Adrenal gland (tissue), 12 donors: ENCODE data around the gene KLK6. TPM values are rescaled to one million over a fixed set of nuclear protein-coding genes. Genes with fewer than 3 reads are reported as not detected.
"Not testable (repeated sequence)": the region's sequence is repeated elsewhere in the genome, so short reads cannot be mapped to it uniquely, and the experiment has no call there.

ENCODE experiments used
- DNase-seq, 7 donors: peaks; one replicate each; pipeline ENCODE4 v3.0.0-alpha.2; 2019 to 2020
- H3K27ac ChIP-seq, 5 donors: fragments of 200-600 bp; sonication (generic) in 4 of 5; 1 replicate in 3 of 5; 2 replicates in 2 of 5; pipeline versions ENCODE4 v1.5.1 to v1.8.0; 2016 to 2020; ENCODE audit warnings: mild to moderate bottlenecking in 1 of 5
- H3K27me3 ChIP-seq: fragments of 200-600 bp; 2 replicates; pipeline ENCODE4 v1.8.0; 2021
- H3K36me3 ChIP-seq, 2 donors: fragments of 200-600 bp; replicated peaks in 1 of 2; 1 replicate in 1 of 2; 2 replicates in 1 of 2; pipeline versions ENCODE4 v1.5.1 to v1.8.0; 2018 to 2022
- H3K4me1 ChIP-seq, 2 donors: fragments of 200-600 bp; replicated peaks in 1 of 2; 1 replicate in 1 of 2; 2 replicates in 1 of 2; pipeline versions ENCODE4 v1.5.1 to v1.8.0; 2018 to 2021
- H3K4me3 ChIP-seq, 4 donors: fragments of 200-600 bp; sonication (generic) in 3 of 4; one replicate each; pipeline ENCODE4 v1.5.1; 2016 to 2018
- H3K9me3 ChIP-seq, 3 donors: fragments of 200-600 bp; sonication (generic) in 1 of 3; replicated peaks in 1 of 3; 1 replicate in 2 of 3; 2 replicates in 1 of 3; pipeline versions ENCODE4 v1.5.1 to v1.8.0; 2016 to 2021
- POLR2A ChIP-seq, 2 donors: fragments of 450-650 bp; IDR thresholded peaks; one replicate each; pipeline ENCODE4 v1.6.1; 2017; ENCODE audit warnings: antibody characterized with exemption in 2 of 2, mild to moderate bottlenecking in 2 of 2, moderate library complexity in 1 of 2
- WGBS, 4 donors: extraction: QIAGEN DNeasy Blood & Tissue Kit in 2 of 4; methylation state at CpG; one replicate each; pipeline versions ENCODE4 v1.1.5 to v1.1.7; 2013 to 2017; 5-methylcytosine and 5-hydroxymethylcytosine counted together
- intact Hi-C, 2 donors: fragments of 100-400 bp; cut with DNase I; formaldehyde crosslinking; loops; one replicate each; pipeline versions ENCODE4 v1.14.1 to v1.15.0; 2022 to 2023
- polyA plus RNA-seq, 3 donors: library from polyadenylated mRNA; stranded (reverse); fragments of 200-250 nt in 2 of 3; fragments of 350-450 nt in 1 of 3; fragmentation: Illumina TruSeq in 1 of 3; extraction: RNeasy Lipid Tissue Mini Kit (QIAGEN cat#74804) in 1 of 3; gene quantifications; one replicate each; pipeline ENCODE4 v1.2.3, GENCODE V29; 2013 to 2014
- total RNA-seq, 9 donors: library from RNA; depleted of rRNA in 4 of 9; stranded (reverse); fragments of >200 nt in 4 of 9; fragments of 120-200 nt in 1 of 9; fragmentation: NEBNext Ultra II Directional in 1 of 9; extraction: Animal tissue kit (Norgen Biotek cat#: 25700) in 1 of 9; gene quantifications; one replicate each; pipeline versions ENCODE4 v1.1.0 to v1.2.4, GENCODE V29; 2013 to 2023
- TF ChIP-seq, protein P1 (sequence below), 6 experiments: fragments of 450-650 bp in 4 of 6; fragments of 200-600 bp in 2 of 6; sonication (generic) in 1 of 6; IDR thresholded peaks; 1 replicate in 5 of 6; 2 replicates in 1 of 6; pipeline versions ENCODE4 v1.5.1 to v1.8.0; 2016 to 2021; ENCODE audit warnings: antibody characterized with exemption in 6 of 6, mild to moderate bottlenecking in 2 of 6, moderate library complexity in 1 of 6
- donor health status: healthy with polysubstance abuse.
- donor health status: Bipolar disorder and iron deficiency.
- donor health status: DM: yes; HTN: yes; CAD: no.
- donor health status: DM: no; HTN: no; CAD: no.
- donor health status: DM: no; HTN: no; CAD: no.
- donor health status: DM: yes; HTN: yes; CAD: no.

Gene KLK6
- total and polyA plus RNA-seq, 12 donors: not detected

DNA sequence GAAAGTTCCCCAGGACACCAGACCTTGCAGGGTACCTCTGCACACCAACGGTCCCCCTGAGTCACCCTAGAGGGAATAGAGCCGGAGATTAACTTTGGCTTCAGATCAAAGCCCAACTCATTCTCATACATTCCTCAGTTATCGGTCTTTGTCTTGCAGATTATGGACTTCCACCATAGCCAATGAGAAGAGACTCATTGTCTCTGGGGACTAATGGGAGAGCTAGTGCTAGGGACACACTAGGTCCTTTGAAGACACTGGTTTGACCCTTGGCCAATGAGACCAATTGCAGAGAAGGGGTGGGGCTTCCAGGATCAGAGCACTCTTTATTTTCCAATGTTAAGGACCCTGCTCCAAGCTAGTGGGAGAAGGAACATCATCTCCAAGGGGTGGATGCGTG is 8.2 kb upstream of the KLK6 start:
- DNase-seq: no peak
- Histone ChIP-seq H3K27me3 (peaks cover 8% of the 10 kb centered on the region), H3K36me3 (no peaks in the 10 kb centered on the region), H3K27ac (no peak overlapping the region), H3K4me3 (no peak overlapping the region), H3K9me3 (no peaks in the 10 kb centered on the region), H3K4me1 (no peaks in the 10 kb centered on the region)
- WGBS, 4 donors: 61 to 75% (median 64%) methylated on average over 4 of the region's 4 CpGs
- TF ChIP-seq, protein P1, sequence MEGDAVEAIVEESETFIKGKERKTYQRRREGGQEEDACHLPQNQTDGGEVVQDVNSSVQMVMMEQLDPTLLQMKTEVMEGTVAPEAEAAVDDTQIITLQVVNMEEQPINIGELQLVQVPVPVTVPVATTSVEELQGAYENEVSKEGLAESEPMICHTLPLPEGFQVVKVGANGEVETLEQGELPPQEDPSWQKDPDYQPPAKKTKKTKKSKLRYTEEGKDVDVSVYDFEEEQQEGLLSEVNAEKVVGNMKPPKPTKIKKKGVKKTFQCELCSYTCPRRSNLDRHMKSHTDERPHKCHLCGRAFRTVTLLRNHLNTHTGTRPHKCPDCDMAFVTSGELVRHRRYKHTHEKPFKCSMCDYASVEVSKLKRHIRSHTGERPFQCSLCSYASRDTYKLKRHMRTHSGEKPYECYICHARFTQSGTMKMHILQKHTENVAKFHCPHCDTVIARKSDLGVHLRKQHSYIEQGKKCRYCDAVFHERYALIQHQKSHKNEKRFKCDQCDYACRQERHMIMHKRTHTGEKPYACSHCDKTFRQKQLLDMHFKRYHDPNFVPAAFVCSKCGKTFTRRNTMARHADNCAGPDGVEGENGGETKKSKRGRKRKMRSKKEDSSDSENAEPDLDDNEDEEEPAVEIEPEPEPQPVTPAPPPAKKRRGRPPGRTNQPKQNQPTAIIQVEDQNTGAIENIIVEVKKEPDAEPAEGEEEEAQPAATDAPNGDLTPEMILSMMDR (IDR thresholded peaks at IDR 0.05): no peak
- no peak for TF ChIP-seq POLR2A (IDR thresholded peaks at IDR 0.05)
- intact Hi-C loops: no loop called here

DNA sequence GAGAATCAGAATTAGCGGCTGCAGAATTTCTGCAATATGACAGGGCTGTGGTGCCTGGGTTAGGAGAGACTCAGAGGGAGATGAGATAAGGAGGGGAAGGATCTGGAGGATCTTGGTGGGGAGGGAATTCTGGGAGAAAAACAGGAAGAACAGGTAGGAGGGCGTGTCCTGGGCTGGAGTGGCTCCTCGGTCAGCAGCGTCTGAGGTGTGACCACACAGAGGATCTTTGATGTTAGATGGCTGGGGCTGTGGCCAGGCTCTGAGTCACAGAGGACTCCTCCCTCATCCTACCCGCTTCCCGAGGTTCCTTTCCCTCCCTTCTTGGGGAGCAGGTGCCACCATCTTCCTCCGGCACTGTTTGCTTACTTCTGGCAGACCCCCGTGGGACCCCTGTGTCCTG is 6.4 kb upstream of the KLK6 start:
- Histone ChIP-seq H3K4me3 (no peak overlapping the region), H3K36me3 (no peaks in the 10 kb centered on the region), H3K27ac (no peak overlapping the region), H3K9me3 (no peaks in the 10 kb centered on the region), H3K27me3 (peaks cover 8% of the 10 kb centered on the region), H3K4me1 (no peaks in the 10 kb centered on the region)
- TF ChIP-seq POLR2A (IDR thresholded peaks at IDR 0.05): no peak
- TF ChIP-seq, protein P1 (IDR thresholded peaks at IDR 0.05): no peak
- 16 to 29% (median 28%) methylated on average over 6 to 8 of the region's 8 CpGs for WGBS, 4 donors
- intact Hi-C loops: no loop called here
- no peak for DNase-seq

DNA sequence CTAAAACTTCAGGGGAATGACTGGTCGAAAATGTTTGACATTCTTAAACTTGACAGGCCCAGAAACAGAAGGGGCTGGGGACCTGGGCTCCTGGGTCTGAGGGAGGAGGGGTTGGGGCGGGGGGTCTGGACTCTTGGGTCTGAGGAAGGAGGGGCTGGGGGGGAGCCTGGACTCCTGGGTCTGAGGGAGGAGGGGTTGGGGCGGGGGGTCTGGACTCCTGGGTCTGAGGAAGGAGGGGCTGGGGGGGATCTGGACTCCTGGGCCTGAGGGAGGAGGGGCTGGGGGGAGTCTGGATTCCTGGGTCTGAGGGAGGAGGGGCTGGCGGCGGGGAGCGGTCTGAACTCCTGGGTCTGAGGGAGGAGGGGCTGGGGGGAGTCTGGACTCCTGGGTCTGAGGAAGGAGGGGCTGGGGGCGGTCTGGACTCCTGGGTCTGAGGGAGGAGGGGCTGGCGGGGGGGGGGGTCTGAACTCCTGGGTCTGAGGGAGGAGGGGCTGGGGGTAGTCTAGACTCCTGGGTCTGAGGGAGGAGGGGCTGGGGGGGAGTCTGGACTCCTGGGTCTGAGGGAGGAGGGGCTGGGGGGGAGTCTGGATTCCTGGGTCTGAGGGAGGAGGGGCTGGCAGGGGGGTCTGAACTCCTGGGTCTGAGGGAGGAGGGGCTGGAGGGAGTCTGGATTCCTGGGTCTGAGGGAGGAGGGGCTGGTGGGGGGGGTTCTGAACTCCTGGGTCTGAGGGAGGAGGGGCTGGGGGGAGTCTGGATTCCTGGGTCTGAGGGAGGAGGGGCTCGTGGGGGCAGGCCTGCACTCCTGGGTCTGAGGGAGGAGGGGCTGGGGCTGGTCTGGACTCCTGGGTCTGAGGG is 5.5 kb upstream of the KLK6 start:
- TF ChIP-seq, protein P1 (IDR thresholded peaks at IDR 0.05): no peak
- TF ChIP-seq POLR2A (IDR thresholded peaks at IDR 0.05): no peak
- Histone ChIP-seq H3K4me3 (no peak overlapping the region), H3K36me3 (no peaks in the 10 kb centered on the region), H3K27me3 (peaks cover 8% of the 10 kb centered on the region), H3K27ac (no peak overlapping the region), H3K9me3 (no peaks in the 10 kb centered on the region), H3K4me1 (no peaks in the 10 kb centered on the region)
- 17 to 56% (median 51%) methylated on average over 1 to 8 of the region's 9 CpGs for WGBS, 4 donors
- intact Hi-C loops: no loop called here
- DNase-seq: no peak

DNA sequence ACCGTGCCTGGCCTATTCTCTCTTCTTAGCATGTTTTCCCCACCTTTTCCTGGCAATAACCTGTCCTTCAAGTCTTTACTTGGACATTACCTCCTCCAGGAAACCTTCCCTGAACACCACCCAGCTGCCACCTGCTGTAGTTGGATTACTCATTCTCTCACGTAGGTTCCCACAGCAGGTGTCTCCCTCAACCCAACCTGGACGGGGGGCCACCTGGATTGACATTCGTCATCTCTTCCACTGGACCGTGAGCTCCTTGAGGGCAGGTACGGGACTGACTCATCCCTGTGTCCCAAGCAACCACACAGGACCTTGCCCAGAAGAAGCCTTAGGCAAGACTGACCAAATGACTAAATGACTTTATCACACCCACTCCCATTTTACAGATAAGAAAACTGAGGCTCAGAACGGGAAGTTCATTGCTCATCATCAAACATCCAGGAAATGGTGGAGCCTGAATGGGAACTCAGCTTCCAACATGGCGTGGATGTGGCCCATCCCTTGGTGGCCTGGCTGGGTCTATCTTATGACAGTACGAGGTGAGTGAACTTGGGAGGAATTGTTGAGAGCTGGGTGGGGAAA is 3.5 kb upstream of the KLK6 start:
- Histone ChIP-seq H3K27me3 (peaks cover 14% of the 10 kb centered on the region), H3K4me3 (no peak overlapping the region), H3K9me3 (no peaks in the 10 kb centered on the region), H3K4me1 (no peaks in the 10 kb centered on the region), H3K36me3 (no peaks in the 10 kb centered on the region), H3K27ac (no peak overlapping the region)
- intact Hi-C loops: no loop called here
- WGBS, 4 donors: 73 to 80% (median 75%) methylated on average over 9 of the region's 9 CpGs
- TF ChIP-seq POLR2A (IDR thresholded peaks at IDR 0.05): no peak
- TF ChIP-seq, protein P1 (IDR thresholded peaks at IDR 0.05): no peak
- no peak for DNase-seq

DNA sequence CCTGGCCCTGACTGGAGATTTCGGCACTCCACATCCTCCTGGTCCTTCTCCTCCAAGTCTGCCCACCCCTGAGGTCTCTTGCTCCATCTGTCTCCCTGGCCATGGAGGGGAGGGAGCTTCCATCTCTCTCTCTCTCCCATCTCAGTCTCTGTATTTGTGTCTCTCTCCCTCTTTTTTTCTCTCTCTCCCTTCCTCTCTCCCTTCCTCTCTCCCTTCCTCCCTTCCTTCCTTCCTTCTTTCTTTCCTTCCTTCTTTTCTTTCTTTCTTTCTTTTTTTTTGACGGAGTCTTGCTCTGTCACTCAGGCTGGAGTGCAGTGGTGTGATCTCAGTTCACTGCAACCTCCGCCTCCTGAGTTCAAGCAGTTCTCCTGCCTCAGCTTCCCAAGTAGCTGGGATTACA is 419 bp upstream of the KLK6 start:
- H3K27me3 ChIP-seq, H3K9me3 ChIP-seq, DNase-seq, H3K36me3 ChIP-seq, H3K4me3 ChIP-seq, H3K4me1 ChIP-seq, H3K27ac ChIP-seq, intact Hi-C loops: not testable (repeated sequence)
- WGBS, 4 donors: 72 to 83% (median 79%) methylated on average over 3 of the region's 3 CpGs
